NOMO-1 treated with dmso at 0.1 percent for 144 hours (cell line): Measurements from ENCODE around the gene DCTPP1.
A peak's percentile ranks its signal among the peaks of the same experiment; 100 is the strongest.

Experiments used
- DNase-seq: peaks from one replicate; lab custom pipeline; 2025; ENCODE audit not compliant: unreplicated experiment; lab: John Stamatoyannopoulos, UW

DCTPP1 gene

DNA sequence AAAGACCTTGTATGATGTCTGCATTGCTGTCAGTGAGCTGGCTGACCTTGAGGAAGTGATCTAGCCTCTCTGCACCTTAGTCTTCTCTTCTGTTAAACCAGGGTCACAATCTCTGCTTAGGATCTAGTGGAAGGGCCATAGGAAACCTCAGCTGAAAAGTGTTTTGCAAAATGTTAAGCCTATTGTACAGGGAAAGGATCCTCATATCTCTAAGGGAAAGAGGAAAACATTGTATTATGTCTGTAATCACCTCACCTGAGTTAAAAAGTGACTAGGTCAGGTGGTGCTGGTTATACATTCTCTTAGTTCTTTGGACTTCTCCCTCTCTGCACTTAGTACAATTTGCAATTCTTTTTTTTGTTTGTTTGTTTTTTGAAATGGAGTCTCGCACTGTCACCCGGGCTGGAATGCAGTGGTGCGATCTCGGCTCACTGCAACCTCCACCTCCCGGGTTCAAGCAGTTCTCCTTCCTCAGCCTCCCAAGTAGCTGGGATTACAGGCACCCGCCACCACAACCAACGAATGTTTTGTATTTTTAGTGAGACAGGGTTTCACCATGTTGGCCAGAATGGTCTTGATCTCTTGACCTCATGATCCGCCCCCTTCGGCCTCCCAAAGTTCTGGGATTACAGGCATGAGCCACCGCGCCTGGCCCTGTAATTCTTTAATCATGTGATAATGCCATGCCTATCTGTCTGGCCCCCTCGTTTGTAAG is 17.8 kb upstream of the DCTPP1 start:
- no peak for DNase-seq

DNA sequence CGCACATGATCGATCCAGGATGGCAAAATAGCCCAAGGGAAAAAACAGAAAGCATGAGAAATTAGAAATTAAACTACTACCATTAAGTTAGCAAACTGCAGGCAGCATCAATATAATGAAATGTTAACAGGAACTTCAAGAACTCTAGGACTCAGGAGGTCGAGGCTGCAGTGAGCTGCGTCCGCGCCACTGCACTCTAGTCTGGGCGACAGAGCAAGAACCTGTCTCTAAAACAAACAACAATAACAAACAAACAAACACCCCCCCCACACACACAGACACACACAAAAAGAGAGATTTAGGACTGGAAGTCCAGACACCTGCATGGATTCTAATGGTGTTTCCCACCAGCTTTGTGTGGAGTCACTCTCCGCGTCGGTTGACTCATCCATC is 16.4 kb upstream of the DCTPP1 start:
- no peak for DNase-seq

DNA sequence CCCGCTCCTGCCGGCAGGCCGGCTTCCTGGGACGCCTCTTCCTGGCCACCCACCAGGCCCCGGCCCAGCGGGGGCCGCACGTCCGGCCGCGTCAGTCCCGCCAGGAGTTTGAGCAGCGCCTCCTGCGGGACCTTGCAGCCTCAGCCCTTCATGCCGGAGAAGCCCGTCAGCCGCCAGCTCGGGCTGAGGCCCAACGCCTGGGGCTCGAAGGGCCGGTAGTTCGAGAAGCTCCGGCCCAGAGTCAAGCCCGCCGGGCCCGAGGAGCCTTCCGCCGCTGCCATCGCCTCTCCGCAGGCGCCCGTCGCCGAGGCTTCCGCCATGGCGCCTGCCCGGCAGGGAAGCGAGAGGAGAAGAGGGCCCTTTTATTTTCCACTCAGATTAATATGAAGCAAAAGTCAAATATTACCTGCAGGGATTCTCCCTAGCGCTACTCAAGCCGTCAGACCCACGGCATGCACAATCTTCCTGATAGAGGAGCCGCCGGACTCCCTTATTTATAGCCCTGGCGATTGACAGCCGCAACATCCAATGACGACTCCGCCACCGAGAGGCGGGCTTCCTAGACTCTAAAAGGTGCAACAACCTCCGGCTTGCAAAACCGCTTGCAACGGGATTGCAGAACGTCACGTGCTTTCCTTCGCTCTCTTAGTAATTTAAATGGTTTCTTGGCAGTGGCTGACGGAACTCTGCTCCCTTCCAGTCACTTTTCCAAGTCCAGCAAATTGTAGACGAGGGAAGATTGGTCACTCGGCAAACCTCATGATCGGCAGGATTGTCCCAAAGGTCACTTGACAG is 15.8 kb upstream of the DCTPP1 start, which contains the start of gene SEPHS2:
TSS of gene SEPHS2 (minus strand) at position 467 of the 795 bp plus-strand sequence. CDS start at position 320, 147 bp downstream.
- DNase-seq, result peak; percentile 98

DNA sequence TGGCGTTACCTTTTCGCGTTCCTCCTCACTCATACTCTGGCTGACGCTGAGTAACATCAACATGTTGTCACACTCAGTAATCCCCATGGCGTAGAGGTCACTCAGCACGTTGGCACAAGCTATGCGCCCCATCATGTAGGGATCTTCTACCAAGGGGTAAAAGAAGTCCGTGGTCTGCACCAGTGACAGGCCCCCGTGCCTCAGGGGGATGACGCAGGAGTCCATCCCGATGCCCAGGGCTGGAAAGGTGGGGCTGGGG is 15.2 kb upstream of the DCTPP1 start:
- no peak for DNase-seq

DNA sequence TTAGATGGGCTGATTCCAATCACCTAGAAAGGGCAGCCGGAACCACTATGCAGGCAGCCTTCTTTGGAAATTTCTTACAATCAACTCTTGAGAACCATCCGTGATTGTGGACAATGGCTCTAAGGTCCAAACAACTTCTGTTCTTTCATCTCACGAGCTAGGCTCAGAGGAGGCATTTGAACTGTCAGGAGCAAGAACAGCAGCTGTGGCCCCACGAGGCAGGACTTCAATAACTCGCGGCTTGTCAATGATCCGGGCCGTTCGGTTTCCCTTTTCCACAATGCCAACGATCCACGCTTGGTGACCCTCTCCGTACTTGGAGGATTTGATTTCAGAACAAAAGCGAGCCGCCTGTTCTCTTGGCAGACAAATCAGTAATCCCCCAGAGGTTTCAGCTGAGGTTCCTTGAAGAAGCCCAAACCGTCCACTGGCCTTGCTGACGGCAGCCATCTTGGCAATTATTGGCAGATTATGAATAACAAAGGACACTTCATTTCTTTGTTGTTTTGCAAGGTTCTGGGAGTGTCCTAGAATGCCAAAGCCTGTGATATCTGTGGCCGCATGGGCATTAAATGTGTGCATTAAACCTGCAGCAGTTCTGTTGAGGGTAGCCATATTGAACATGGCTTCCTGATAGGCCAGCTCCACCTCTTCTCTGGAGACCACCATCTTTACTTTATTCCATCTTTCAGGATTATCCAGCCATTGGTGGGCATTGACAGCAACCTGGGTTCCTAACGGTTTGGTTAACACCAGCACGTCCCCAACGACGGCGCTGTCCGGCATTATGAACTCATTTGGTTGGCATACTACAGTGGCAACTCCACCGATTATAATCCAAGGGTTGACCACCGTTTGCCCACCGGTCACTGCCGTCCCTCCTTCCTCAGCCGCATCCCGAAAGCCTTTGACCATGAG is 14.7 kb upstream of the DCTPP1 start:
- DNase-seq, result no peak

DNA sequence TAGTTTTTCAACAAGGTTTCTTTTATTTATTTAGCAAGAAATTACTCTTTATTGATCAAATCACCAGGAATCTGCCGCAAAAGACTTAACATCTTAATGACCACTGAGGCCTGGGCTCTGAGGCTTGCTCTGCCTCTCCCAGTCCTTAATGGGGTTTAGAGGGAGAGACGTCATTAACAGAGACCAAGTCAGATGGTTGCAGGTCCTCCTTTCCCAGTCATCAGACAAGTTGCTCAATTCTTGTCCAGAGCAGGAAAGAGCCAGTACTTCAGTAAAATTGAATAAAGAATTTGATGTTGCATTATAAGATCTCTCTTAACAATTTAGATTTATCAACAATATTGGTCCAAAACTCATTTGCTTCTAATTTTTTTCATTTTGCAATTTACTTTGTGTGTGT is 13.8 kb upstream of the DCTPP1 start:
- no peak for DNase-seq

DNA sequence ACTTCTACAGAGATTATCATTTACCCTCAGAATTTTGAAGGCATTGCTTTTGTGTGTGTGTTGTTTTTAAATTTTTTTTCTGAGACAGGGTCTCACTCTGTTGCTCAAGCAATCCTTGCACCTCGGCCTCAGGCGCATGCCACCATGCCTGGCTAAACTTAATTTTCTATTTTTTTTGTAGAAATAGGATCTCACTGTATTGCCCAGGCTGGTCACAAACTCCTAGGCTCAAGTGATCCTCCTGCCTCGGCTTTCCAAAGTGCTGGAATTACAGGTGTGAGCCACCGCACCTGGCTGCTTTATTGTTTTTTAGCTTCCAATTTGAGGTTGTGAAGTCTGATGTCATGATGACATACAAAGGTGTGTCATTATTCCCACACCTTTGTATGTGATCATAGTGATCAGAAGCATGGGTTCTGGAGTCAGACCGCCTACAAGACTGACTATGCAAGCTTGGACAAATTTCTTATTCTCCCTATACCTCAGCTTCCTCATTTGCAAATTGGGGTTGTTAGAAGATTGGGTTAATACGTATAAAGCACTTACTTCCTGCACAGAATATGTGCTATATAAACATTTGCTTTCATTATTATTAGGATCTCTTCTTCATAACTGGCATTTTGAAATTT is 10.0 kb upstream of the DCTPP1 start:
- DNase-seq, result no peak

DNA sequence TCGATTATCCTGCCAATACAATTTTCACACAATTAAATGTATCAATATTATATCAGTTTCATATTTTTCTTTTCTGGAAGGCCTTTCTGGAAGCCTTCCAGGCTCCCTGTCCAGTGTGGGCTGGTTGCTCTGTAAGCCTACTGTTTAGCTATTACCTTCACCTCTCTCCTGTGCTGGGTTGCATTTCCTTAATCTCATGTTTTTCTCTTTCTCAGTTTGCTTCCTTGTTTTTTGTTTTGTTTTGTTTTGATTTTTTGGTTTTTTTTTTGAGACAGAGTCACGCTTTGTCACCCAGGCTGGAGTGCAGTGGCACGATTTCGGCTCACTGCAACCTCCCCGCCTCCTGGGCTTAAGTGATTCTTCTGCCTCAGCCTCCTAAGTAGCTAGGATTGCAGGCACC is 9.0 kb upstream of the DCTPP1 start:
- DNase-seq, result no peak

DNA sequence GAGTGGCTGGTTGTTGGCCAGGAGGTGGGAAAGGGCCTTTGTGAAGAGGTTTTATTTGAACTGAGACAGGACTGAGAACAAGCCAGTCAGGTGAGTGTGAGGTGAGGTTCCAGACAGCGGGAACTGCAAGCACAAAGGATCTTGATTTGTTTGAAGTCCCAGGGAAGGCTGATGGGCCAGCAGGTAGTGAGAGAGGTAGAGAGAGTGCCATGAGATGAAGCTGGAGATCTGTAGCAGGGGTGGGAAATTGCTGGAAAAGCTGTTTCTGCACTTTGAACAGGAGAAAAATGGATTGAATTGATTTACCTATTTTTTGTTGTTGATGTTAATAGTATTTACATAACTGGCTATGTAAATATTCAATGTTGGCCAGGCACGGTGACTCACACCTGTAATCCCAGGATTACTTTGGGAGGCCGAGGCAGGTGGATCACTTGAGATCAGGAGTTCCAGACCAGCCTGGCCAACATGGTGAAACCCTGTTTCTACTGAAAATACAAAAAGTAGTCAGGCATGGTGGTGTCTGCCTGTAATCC is 7.7 kb upstream of the DCTPP1 start:
- no peak for DNase-seq

DNA sequence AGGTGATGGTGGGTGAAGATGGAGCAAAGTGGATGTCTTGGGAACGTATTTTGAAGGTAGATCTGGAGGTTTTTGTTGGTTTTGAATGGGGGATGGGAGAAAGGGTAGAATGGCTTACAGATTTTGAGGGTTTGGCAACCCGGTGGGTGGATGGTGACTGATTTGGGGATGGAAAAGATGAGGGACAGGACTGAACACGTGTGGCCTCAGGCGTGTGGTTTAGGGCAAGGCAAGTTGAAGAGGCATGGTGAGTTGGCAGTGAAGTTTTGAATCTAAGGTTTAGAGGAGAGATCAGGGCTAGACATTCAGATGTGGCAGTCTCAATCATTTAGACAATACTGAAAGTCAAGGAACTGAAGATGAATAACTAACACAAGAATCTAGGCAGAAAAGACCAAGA is 5.0 kb upstream of the DCTPP1 start:
- no peak for DNase-seq

DNA sequence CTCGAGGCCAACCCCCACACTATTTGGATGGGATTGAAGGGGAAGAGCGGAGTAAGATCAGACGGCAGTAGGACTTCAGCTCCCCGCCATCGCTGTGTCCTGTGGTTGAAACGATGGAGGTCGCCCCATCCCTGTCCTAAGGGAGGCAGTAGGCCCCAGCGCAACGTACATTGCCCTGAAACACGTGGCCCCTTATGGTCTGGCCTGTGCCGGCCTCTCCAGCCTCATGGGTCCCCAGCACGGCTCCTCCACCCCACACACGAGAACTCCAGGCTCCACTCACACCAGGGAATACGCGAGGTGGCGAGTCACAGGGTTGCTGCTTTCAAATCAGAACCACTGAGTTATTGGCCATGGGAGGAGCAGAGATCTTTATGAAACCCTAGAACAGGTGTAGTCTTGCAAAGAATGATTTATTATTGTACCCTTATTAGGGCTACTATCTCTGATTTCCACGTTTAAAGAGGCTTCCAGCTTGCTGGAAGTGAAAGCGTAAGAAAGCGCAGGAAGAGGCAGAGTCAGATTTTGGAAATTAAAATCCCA is 669 bp upstream of the DCTPP1 start:
- DNase-seq, result peak; percentile 74

DNA sequence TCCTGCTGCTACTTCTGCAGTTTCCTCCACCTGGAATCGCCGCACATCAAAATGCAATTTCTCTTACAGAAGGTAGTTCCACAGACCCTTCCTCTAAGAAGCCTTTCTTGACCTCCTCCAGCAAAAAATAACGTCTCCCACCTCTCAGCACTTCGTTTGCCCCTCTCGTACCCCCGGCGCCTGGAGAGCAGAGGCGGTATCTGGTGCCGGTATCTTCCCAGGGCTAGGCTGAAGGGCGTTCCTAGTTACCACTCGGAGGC is 482 bp downstream of the DCTPP1 start:
- DNase-seq, result no peak

DNA sequence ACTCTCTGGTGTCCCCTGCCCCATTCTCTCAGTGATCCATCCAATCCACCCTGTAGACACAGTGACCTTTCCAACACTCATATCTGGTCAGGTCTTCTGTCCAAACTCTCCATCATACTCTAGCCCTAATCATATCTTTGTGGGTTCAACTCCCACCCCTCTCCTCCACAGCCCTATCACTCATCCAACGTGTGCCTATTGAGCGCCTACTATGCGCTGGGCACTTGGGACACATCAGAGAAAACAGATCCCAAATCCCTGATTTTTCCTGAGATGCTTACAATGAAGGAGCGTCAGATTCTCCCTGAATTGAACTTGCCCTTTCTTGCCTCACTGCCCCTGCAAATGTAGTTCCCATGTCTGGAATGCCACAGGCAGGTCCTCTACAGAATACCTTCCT is 1.8 kb downstream of the DCTPP1 start:
- no peak for DNase-seq

DNA sequence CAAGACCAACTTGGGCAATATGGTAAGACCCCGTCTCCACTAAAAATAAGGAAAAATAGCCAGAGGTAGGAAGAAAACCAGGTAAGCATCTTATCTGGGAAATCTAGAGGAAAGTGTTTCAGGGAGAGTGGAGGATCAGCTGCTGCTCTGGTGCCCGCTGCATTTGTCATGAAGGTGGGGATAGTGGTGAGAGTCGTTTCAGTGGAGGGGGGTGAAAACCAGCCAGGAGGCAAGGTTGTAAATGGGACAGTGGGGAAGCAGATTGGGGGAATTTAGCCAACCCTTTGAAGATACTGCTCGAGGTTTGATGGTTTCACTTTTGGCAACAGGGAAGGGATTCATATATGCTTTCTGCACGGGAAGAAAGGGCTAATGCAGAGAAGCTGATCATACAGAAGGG is 8.8 kb downstream of the DCTPP1 start:
- DNase-seq, result no peak

DNA sequence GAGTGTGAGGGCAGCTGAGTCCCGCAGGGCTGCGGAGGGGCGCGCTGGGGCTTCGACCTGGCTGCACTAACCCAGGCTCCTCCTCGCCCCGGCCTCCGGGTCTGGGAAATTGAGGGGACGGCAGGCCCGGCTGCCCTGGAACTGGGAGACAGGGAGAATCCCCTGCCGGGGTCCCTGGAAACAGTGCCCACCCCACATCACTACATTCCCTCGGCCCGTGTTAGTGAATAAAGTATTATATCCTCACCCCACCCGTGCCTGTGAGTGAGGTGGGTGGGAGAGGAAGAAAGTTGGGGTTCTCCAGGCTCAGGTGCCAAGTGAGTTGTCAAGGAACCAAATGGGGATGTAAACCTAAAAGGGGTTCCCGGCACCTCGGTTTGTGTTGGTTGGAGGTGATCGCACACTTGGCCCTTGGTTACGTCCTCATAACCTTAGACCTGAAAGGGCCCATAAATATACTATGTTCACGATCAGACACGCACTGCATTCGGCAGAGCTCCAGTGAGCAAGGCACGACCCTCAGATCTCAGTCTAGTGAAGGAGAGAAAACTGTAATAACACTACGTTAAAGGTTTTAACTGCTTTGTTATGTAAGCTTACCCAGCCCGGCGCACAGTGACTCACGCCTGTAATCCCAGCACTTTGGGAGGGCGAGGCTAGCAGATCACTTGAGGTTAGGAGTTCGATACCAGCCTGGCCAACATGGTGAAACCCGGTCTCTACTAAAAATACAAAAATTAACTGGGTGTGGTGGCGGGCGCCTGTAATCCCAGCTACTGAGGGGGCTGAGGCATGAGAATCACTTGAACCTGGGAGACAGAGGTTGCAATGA is 11.3 kb downstream of the DCTPP1 start:
- no peak for DNase-seq

DNA sequence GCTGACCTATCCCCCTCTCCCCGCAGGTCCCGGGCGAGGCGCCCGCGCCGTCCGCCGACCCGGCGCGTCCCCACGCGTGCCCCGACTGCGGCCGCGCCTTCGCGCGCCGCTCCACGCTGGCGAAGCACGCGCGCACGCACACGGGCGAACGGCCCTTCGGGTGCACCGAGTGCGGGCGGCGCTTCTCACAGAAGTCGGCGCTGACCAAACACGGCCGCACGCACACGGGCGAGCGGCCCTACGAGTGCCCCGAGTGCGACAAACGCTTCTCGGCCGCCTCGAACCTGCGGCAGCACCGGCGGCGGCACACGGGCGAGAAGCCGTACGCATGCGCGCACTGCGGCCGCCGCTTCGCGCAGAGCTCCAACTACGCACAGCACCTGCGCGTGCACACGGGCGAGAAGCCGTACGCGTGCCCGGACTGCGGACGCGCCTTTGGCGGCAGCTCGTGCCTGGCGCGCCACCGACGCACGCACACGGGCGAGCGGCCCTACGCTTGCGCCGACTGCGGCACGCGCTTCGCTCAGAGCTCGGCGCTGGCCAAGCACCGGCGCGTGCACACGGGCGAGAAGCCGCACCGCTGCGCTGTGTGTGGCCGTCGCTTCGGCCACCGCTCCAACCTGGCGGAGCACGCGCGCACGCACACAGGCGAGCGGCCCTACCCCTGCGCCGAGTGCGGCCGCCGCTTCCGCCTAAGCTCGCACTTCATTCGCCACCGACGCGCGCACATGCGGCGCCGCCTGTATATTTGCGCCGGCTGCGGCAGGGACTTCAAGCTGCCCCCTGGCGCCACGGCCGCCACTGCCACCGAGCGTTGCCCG is 12.1 kb downstream of the DCTPP1 start:
- peak; percentile 84 for DNase-seq

DNA sequence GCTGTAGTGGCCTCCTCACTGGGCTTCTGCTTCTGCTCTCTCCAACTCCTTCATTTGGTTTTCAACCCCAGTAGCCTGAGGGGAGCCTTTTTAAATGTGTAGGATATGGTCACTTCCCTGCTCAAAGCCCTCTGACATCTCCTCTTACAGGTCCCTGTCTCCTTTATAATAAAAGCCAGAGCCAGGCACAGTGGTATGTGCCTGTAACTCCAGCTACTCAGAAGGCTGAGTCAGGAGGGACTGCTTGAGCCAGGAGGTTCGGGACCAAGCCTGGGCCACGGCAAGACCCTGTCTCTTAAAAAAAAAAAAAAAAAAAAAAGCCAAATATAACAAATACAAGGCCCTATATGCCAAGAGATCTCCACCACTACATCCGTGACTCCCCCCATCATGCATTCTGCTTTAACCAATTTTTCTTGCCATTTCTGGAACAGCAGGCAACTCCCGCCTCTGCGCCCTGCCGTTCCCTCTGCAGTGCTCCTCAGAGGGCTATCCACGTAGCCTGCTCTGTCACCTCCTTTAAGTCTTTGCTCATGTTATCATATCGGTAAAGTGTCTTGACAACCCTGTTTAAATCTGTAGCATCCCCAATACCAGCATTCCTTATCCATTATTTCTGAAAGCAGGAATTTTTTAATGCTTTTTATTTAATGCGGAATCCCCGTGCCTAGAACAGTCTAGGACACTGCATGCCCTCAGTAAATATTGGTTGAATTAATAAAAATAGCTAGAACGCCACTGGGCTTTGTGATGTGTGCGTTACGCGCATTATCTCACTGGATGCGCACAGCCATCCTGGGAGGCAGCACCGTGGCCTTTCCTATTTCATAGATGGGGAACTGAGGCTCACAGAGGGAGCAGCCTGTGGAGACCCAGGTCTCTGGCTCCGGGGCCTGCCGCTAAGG is 13.0 kb downstream of the DCTPP1 start:
- no peak for DNase-seq

DNA sequence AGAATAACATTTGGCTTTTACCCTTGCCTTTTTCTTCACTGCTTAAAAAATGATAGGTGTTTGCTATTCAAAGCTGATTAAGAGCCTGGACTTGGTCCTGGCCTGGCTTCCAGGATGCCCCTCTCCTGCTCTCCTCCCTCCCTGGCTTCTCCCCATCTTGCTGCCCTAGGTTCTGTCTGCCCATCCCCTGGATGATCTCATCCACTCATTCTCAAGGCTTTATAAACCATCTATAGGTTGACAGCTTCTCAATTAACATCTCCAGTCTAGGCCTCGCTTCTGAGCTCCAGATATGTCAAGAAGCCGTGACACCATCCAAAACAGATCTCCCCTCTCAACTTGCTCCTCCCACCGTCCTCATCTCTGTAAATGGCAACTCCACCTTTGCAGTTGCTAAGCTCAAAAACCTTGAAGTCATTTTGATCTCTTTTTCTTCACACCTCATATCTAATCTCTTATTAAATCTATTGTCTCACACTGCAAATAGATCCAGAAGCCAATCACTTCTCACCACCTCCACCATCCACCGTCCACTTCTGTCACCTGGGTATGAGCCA is 13.7 kb downstream of the DCTPP1 start:
- DNase-seq, result no peak
